Measurements from ENCODE around the gene CADM1.

The CADM1 gene

GRCh38 chr11:115345361-115345760, 158.9 kb downstream of the CADM1 start:
- TF ChIP-seq CTCF (IDR thresholded peaks at IDR 0.05; ENCODE audit: low read length): no peak
- TF ChIP-seq EZH2phosphoT487 (IDR thresholded peaks at IDR 0.05; ENCODE audit: low read length): no peak
- no peak for TF ChIP-seq EZH2 (optimal IDR thresholded peaks at IDR 0.05; ENCODE audit: low read depth, low read length)
- no peak overlapping the region for H3K4me3 ChIP-seq (ENCODE audit: low read length)

GRCh38 chr11:115344846-115345245, 159.4 kb downstream of the CADM1 start:
- Histone ChIP-seq H2AFZ (ENCODE audit: low read length) (no peak overlapping the region), H3K4me2 (ENCODE audit: low read depth, low read length) (no peak overlapping the region), H3K27me3 (replicated peaks; ENCODE audit: insufficient read depth, low read length) (no peaks in the 10 kb centered on the region), H3K79me2 (ENCODE audit: low read length) (peaks cover 38% of the 10 kb centered on the region), H3K9me3 (replicated peaks; ENCODE audit: insufficient read depth, low read length) (no peaks in the 10 kb centered on the region), H3K4me1 (ENCODE audit: low read length) (peaks cover 27% of the 10 kb centered on the region), H3K4me3 (ENCODE audit: low read length) (no peak overlapping the region), H3K9ac (ENCODE audit: low read length) (no peak overlapping the region), H4K20me1 (ENCODE audit: insufficient read depth, low read length) (no peaks in the 10 kb centered on the region), H3K27ac (ENCODE audit: low read length) (no peak overlapping the region), H3F3A (ENCODE audit: insufficient read depth, low read length) (peaks cover 11% of the 10 kb centered on the region), H3K9me2 (replicated peaks; ENCODE audit: insufficient read depth, low read length) (no peaks in the 10 kb centered on the region), H3K36me3 (replicated peaks; ENCODE audit: insufficient read depth, low read length) (no peaks in the 10 kb centered on the region)
- no peak for DNase-seq
- TF ChIP-seq EZH2phosphoT487 (IDR thresholded peaks at IDR 0.05; ENCODE audit: low read length) (no peak), EZH2 (optimal IDR thresholded peaks at IDR 0.05; ENCODE audit: low read depth, low read length) (no peak), CTCF (IDR thresholded peaks at IDR 0.05; ENCODE audit: low read length) (no peak)

More at GRCh38 chr11:115345361-115345760, 158.9 kb downstream of the CADM1 start:
- Histone ChIP-seq H4K20me1 (ENCODE audit: insufficient read depth, low read length) (no peaks in the 10 kb centered on the region), H3K36me3 (replicated peaks; ENCODE audit: insufficient read depth, low read length) (no peaks in the 10 kb centered on the region), H3K9me3 (replicated peaks; ENCODE audit: insufficient read depth, low read length) (no peaks in the 10 kb centered on the region), H3K4me2 (ENCODE audit: low read depth, low read length) (no peak overlapping the region), H3K9ac (ENCODE audit: low read length) (no peak overlapping the region), H3K4me1 (ENCODE audit: low read length) (peaks cover 27% of the 10 kb centered on the region), H2AFZ (ENCODE audit: low read length) (no peak overlapping the region), H3K27ac (ENCODE audit: low read length) (no peak overlapping the region), H3F3A (ENCODE audit: insufficient read depth, low read length) (peaks cover 11% of the 10 kb centered on the region), H3K79me2 (ENCODE audit: low read length) (peaks cover 38% of the 10 kb centered on the region), H3K27me3 (replicated peaks; ENCODE audit: insufficient read depth, low read length) (no peaks in the 10 kb centered on the region), H3K9me2 (replicated peaks; ENCODE audit: insufficient read depth, low read length) (no peaks in the 10 kb centered on the region)
- no peak for DNase-seq

GRCh38 chr11:115342142-115342541, 162.1 kb downstream of the CADM1 start:
- peak overlapping the region; percentile 23 for H3K4me2 ChIP-seq (ENCODE audit: low read depth, low read length)
- no peaks in the 10 kb centered on the region for H3K36me3 ChIP-seq (replicated peaks; ENCODE audit: insufficient read depth, low read length)
- peaks cover 37% of the 10 kb centered on the region for H3K79me2 ChIP-seq (ENCODE audit: low read length)
- H3K9me3 ChIP-seq (replicated peaks; ENCODE audit: insufficient read depth, low read length): no peaks in the 10 kb centered on the region
- no peak for TF ChIP-seq EZH2 (optimal IDR thresholded peaks at IDR 0.05; ENCODE audit: low read depth, low read length)
- TF ChIP-seq CTCF (IDR thresholded peaks at IDR 0.05; ENCODE audit: low read length): no peak
- TF ChIP-seq EZH2phosphoT487 (IDR thresholded peaks at IDR 0.05; ENCODE audit: low read length): no peak
- H3K9me2 ChIP-seq (replicated peaks; ENCODE audit: insufficient read depth, low read length): no peaks in the 10 kb centered on the region
- H3K4me1 ChIP-seq (ENCODE audit: low read length): peaks cover 27% of the 10 kb centered on the region
- H3K4me3 ChIP-seq (ENCODE audit: low read length): no peak overlapping the region
- no peaks in the 10 kb centered on the region for H4K20me1 ChIP-seq (ENCODE audit: insufficient read depth, low read length)
- no peaks in the 10 kb centered on the region for H3K27me3 ChIP-seq (replicated peaks; ENCODE audit: insufficient read depth, low read length)
- H2AFZ ChIP-seq (ENCODE audit: low read length): no peak overlapping the region
- no peak overlapping the region for H3K9ac ChIP-seq (ENCODE audit: low read length)
- peaks cover 11% of the 10 kb centered on the region for H3F3A ChIP-seq (ENCODE audit: insufficient read depth, low read length)
- peak overlapping the region; percentile 62; the same call in 1 of the 2 replicates for H3K27ac ChIP-seq (ENCODE audit: low read length)
- DNase-seq: no peak
